ENCODE measurements around the gene NAB1.

NAB1 gene

GRCh38 chr2:190655113-190655512 lies 6.2 kb downstream of the NAB1 start:
- no peak overlapping the region for H3K4me3 ChIP-seq (ENCODE audit: low read depth, low read length)
- DNase-seq (ENCODE audit: low read depth): no peak
- no peak for TF ChIP-seq CTCF (IDR thresholded peaks at IDR 0.05; ENCODE audit: insufficient read depth, low read depth, low read length, missing control alignments)

GRCh38 chr2:190655570-190655969 lies 6.7 kb downstream of the NAB1 start:
- TF ChIP-seq CTCF (IDR thresholded peaks at IDR 0.05; ENCODE audit: insufficient read depth, low read depth, low read length, missing control alignments): no peak
- DNase-seq (ENCODE audit: low read depth): no peak
- H3K4me3 ChIP-seq (ENCODE audit: low read depth, low read length): no peak overlapping the region

- H3K4me3 ChIP-seq (ENCODE audit: low read depth, low read length): no peak overlapping the region
- no peak for DNase-seq (ENCODE audit: low read depth)
- TF ChIP-seq CTCF (IDR thresholded peaks at IDR 0.05; ENCODE audit: insufficient read depth, low read depth, low read length, missing control alignments): no peak
Measured at GRCh38 chr2:190656301-190656700, 7.4 kb downstream of the NAB1 start.

GRCh38 chr2:190657474-190658255 lies 8.8 kb downstream of the NAB1 start:
- no peak for DNase-seq (ENCODE audit: low read depth)
- H3K4me3 ChIP-seq (ENCODE audit: low read depth, low read length): no peak overlapping the region
- TF ChIP-seq CTCF (IDR thresholded peaks at IDR 0.05; ENCODE audit: insufficient read depth, low read depth, low read length, missing control alignments): no peak

- no peak overlapping the region for H3K4me3 ChIP-seq (ENCODE audit: low read depth, low read length)
- no peak for DNase-seq (ENCODE audit: low read depth)
- no peak for TF ChIP-seq CTCF (IDR thresholded peaks at IDR 0.05; ENCODE audit: insufficient read depth, low read depth, low read length, missing control alignments)
Measured at GRCh38 chr2:190659553-190659952, 10.7 kb downstream of the NAB1 start.

- no peak overlapping the region for H3K4me3 ChIP-seq (ENCODE audit: low read depth, low read length)
- DNase-seq (ENCODE audit: low read depth): no peak
- TF ChIP-seq CTCF (IDR thresholded peaks at IDR 0.05; ENCODE audit: insufficient read depth, low read depth, low read length, missing control alignments): no peak
Measured at GRCh38 chr2:190662754-190663153, 13.9 kb downstream of the NAB1 start.

- no peak for TF ChIP-seq CTCF (IDR thresholded peaks at IDR 0.05; ENCODE audit: insufficient read depth, low read depth, low read length, missing control alignments)
- no peak overlapping the region for H3K4me3 ChIP-seq (ENCODE audit: low read depth, low read length)
- no peak for DNase-seq (ENCODE audit: low read depth)
Measured at GRCh38 chr2:190663348-190663747, 14.5 kb downstream of the NAB1 start.

Data from GM12865 (cell line).